ENCODE data around the gene CAMSAP1. TPM values are rescaled to one million over a fixed set of nuclear protein-coding genes. Genes with fewer than 3 reads are reported as not detected.

The CAMSAP1 gene
- total RNA-seq, 1 donor: 26.1 TPM

GRCh38 chr9:135884328-135885035, 22.9 kb downstream of the CAMSAP1 start:
- H3K27ac ChIP-seq (ENCODE audit: low read depth, low read length): peak overlapping the region; percentile 71
- DNase-seq (ENCODE audit: insufficient read length, low spot score, missing footprints): peak; percentile 93
- H3K36me3 ChIP-seq (ENCODE audit: insufficient read depth, low read length): peaks cover 4% of the 10 kb centered on the region
- no peaks in the 10 kb centered on the region for H3K9me3 ChIP-seq (ENCODE audit: low read depth, low read length)
- H2AFZ ChIP-seq (ENCODE audit: low read length): no peak overlapping the region
- H3K4me2 ChIP-seq (ENCODE audit: insufficient read depth, low read length): peak overlapping the region; percentile 39
- peaks cover 93% of the 10 kb centered on the region for H3K79me2 ChIP-seq (ENCODE audit: insufficient read depth, low read length)
- H3K27me3 ChIP-seq (ENCODE audit: insufficient read depth, low read length): no peaks in the 10 kb centered on the region
- no peak overlapping the region for H3K4me3 ChIP-seq (ENCODE audit: insufficient read depth, low read length)
- no peak for TF ChIP-seq CTCF (IDR thresholded peaks at IDR 0.05; ENCODE audit: extremely low read depth, low read depth, low read length)
- H3K4me1 ChIP-seq (ENCODE audit: insufficient read depth, low read length): peaks cover 25% of the 10 kb centered on the region
- H4K20me1 ChIP-seq (ENCODE audit: insufficient read depth, low read length): peaks cover 89% of the 10 kb centered on the region

GRCh38 chr9:135883410-135884089, 23.8 kb downstream of the CAMSAP1 start:
- H3K4me2 ChIP-seq (ENCODE audit: insufficient read depth, low read length): no peak overlapping the region
- TF ChIP-seq CTCF (IDR thresholded peaks at IDR 0.05; ENCODE audit: extremely low read depth, low read depth, low read length): no peak
- peaks cover 4% of the 10 kb centered on the region for H3K36me3 ChIP-seq (ENCODE audit: insufficient read depth, low read length)
- H3K4me3 ChIP-seq (ENCODE audit: insufficient read depth, low read length): no peak overlapping the region
- peak overlapping the region; percentile 71 for H3K27ac ChIP-seq (ENCODE audit: low read depth, low read length)
- no peak overlapping the region for H2AFZ ChIP-seq (ENCODE audit: low read length)
- no peaks in the 10 kb centered on the region for H3K9me3 ChIP-seq (ENCODE audit: low read depth, low read length)
- peak; percentile 52 for DNase-seq (ENCODE audit: insufficient read length, low spot score, missing footprints)
- peaks cover 90% of the 10 kb centered on the region for H4K20me1 ChIP-seq (ENCODE audit: insufficient read depth, low read length)
- no peaks in the 10 kb centered on the region for H3K27me3 ChIP-seq (ENCODE audit: insufficient read depth, low read length)
- H3K4me1 ChIP-seq (ENCODE audit: insufficient read depth, low read length): peaks cover 32% of the 10 kb centered on the region
- H3K79me2 ChIP-seq (ENCODE audit: insufficient read depth, low read length): peaks cover 90% of the 10 kb centered on the region

DNA sequence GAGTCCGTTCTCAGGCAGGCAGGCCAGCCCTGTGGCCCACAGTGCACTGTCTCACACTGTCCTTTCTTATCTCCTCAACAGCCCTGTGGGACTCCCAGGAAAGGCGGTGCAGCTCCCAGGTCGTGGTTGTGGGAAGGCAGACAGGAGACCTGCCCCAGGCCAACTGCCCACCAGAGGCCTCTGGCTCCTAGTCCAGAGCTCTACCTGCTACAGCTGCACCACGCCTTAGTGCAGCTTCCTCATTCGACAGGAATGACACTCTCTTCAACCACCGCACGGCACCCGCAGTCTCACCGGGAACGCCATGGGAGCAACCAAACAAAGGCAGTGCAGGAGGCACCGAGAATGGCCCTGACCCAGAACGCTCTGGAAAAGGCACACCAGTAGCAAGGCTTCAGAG, 25.3 kb downstream of the CAMSAP1 start:
- peaks cover 4% of the 10 kb centered on the region for H3K36me3 ChIP-seq (ENCODE audit: insufficient read depth, low read length)
- H3K4me2 ChIP-seq (ENCODE audit: insufficient read depth, low read length): no peak overlapping the region
- TF ChIP-seq CTCF (IDR thresholded peaks at IDR 0.05; ENCODE audit: extremely low read depth, low read depth, low read length): no peak
- no peaks in the 10 kb centered on the region for H3K27me3 ChIP-seq (ENCODE audit: insufficient read depth, low read length)
- no peak overlapping the region for H3K27ac ChIP-seq (ENCODE audit: low read depth, low read length)
- H3K79me2 ChIP-seq (ENCODE audit: insufficient read depth, low read length): peaks cover 90% of the 10 kb centered on the region
- H3K4me3 ChIP-seq (ENCODE audit: insufficient read depth, low read length): no peak overlapping the region
- H3K4me1 ChIP-seq (ENCODE audit: insufficient read depth, low read length): peaks cover 32% of the 10 kb centered on the region
- no peaks in the 10 kb centered on the region for H3K9me3 ChIP-seq (ENCODE audit: low read depth, low read length)
- no peak for DNase-seq (ENCODE audit: insufficient read length, low spot score, missing footprints)
- H4K20me1 ChIP-seq (ENCODE audit: insufficient read depth, low read length): peaks cover 86% of the 10 kb centered on the region
- H2AFZ ChIP-seq (ENCODE audit: low read length): no peak overlapping the region

DNA sequence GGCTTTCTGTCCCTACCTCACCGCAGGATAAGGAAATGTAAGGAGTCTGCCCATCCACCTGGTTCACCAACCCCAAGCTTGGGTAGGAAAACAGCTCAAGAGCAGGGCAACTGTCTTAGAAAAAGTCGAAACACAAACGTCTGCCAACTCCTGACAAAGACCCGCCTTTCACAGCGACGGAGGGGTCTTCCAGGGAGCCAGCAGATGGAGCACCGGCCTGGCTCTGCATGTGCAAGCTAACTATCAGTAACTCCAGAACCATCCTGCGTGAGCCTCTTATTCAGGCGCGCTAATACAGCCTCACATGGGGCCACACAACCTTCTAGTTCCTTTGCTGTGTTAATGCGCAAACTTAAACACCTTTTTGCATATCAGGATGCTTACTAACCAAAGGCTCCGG, 26.9 kb downstream of the CAMSAP1 start:
- no peak for TF ChIP-seq CTCF (IDR thresholded peaks at IDR 0.05; ENCODE audit: extremely low read depth, low read depth, low read length)
- peaks cover 25% of the 10 kb centered on the region for H3K4me1 ChIP-seq (ENCODE audit: insufficient read depth, low read length)
- DNase-seq (ENCODE audit: insufficient read length, low spot score, missing footprints): no peak
- peaks cover 4% of the 10 kb centered on the region for H3K36me3 ChIP-seq (ENCODE audit: insufficient read depth, low read length)
- H3K9me3 ChIP-seq (ENCODE audit: low read depth, low read length): no peaks in the 10 kb centered on the region
- H2AFZ ChIP-seq (ENCODE audit: low read length): no peak overlapping the region
- no peak overlapping the region for H3K4me2 ChIP-seq (ENCODE audit: insufficient read depth, low read length)
- peaks cover 87% of the 10 kb centered on the region for H3K79me2 ChIP-seq (ENCODE audit: insufficient read depth, low read length)
- no peak overlapping the region for H3K4me3 ChIP-seq (ENCODE audit: insufficient read depth, low read length)
- peaks cover 74% of the 10 kb centered on the region for H4K20me1 ChIP-seq (ENCODE audit: insufficient read depth, low read length)
- H3K27me3 ChIP-seq (ENCODE audit: insufficient read depth, low read length): no peaks in the 10 kb centered on the region
- no peak overlapping the region for H3K27ac ChIP-seq (ENCODE audit: low read depth, low read length)

All from osteoblast (primary cell).